GM12892 (cell line): ENCODE measurements around the gene VSTM2B.
"Not testable (repeated sequence)": the region's sequence is repeated elsewhere in the genome, so short reads cannot be mapped to it uniquely, and the experiment has no call there.

ENCODE experiments used
- DNase-seq: peaks from one replicate; pipeline ENCODE4 v3.0.0; 2011; ENCODE audit not compliant: insufficient read length
- FAIRE-seq: peaks from 2 replicates; lab custom pipeline; 2011; peaks lifted over from hg19 to GRCh38; lab: Jason Lieb, UNC
- POLR2A ChIP-seq: IDR thresholded peaks from 2 replicates; pipeline ENCODE4 v1.6.1; 2011; ENCODE audit warnings: low read depth, low read length, control low read depth
- POLR2AphosphoS5 ChIP-seq: IDR thresholded peaks from 2 replicates; pipeline ENCODE4 v1.6.1; 2011; ENCODE audit warnings: low read depth, low read length, control low read depth
- TAF1 ChIP-seq: IDR thresholded peaks from 2 replicates; pipeline ENCODE4 v1.6.1; 2011; ENCODE audit warnings: low read depth, mild to moderate bottlenecking, control low read depth, low read length, borderline replicate concordance

The VSTM2B gene

DNA sequence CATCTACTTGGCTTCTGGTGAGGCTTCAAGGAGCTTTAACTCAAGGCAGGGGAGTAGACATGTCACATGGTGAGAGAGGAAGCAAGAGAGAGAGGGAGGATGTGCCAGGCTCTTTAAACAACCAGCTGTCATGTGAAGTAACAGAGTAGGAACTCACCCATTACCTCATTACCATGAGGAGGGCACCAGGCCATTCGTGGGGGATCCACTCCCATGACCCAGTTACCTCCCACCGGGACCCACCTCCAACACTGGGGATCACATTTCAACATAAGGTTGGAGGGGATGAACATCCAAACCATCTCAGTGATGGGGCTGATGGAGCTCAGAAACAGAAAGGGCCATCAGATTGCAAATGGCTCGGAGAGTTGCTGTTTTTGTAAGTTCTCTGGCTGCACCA lies 12.9 kb downstream of the VSTM2B start:
- no peak for FAIRE-seq
- DNase-seq: no peak

GRCh38 chr19:29539131-29539530 lies 13.3 kb downstream of the VSTM2B start:
- TF ChIP-seq TAF1 (no peak), POLR2A (no peak), POLR2AphosphoS5 (no peak)
- DNase-seq: no peak
- no peak for FAIRE-seq

More for the DNA sequence above, 12.9 kb downstream of the VSTM2B start:
- TF ChIP-seq POLR2A (no peak), POLR2AphosphoS5 (no peak), TAF1 (no peak)

- TF ChIP-seq POLR2A (no peak), POLR2AphosphoS5 (no peak), TAF1 (no peak)
- DNase-seq: no peak
- FAIRE-seq: no peak
These were observed 13.9 kb downstream of the VSTM2B start for GRCh38 chr19:29539670-29540069.

- TF ChIP-seq TAF1 (no peak), POLR2A (no peak), POLR2AphosphoS5 (no peak)
- DNase-seq: no peak
- no peak for FAIRE-seq
These were observed 14.3 kb downstream of the VSTM2B start for GRCh38 chr19:29540114-29540513.

GRCh38 chr19:29541473-29542253 lies 15.9 kb downstream of the VSTM2B start:
- no peak for DNase-seq
- TF ChIP-seq POLR2AphosphoS5 (no peak), POLR2A (no peak), TAF1 (no peak)
- no peak for FAIRE-seq

DNA sequence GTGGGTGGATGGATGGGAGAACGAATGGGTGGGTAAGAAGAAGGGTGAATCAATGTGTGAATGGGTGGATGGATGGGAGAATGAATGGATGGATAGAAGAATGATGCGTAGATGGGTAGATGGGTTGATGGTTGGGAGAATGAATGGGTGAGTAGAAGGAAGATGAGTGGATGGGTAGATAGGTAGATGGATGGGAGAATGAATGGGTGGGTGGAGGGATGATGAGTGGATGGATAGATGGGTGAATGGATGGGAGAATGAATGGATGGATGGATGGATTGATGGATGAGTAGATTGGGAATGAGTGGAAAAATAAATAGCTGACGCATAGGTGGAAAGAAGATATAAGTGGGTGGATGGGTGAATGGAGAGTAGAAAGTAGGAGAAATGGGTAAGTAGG lies 16.5 kb downstream of the VSTM2B start:
- DNase-seq (no peak), FAIRE-seq (no peak)
- TF ChIP-seq TAF1 (no peak), POLR2AphosphoS5 (no peak), POLR2A (no peak)

DNA sequence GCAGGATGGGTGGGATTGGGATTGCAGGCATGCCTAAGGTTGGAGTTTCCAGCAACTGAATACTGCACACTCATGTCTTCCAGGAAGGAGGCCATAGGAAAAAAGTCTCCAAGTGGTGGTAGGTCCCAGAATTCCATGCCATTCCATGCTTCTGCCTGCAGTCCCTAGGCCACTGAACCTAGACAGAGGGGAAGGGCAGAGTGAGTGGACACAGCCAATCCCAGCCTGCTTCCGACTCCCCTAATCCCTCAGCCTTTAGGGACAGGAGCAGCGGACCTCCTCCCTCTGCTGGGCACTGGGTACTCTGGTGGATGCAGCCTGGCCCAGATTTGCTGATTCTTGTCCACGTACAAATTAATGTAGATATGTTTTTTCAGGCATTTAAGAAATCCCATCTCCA lies 17.0 kb downstream of the VSTM2B start:
- TF ChIP-seq POLR2AphosphoS5 (no peak), POLR2A (no peak), TAF1 (no peak)
- no peak for FAIRE-seq

GRCh38 chr19:29543381-29543780 lies 17.6 kb downstream of the VSTM2B start:
- DNase-seq (no peak), FAIRE-seq (no peak)
- TF ChIP-seq TAF1 (no peak), POLR2A (no peak), POLR2AphosphoS5 (no peak)

More for the DNA sequence above, 17.0 kb downstream of the VSTM2B start:
- DNase-seq: no peak

DNA sequence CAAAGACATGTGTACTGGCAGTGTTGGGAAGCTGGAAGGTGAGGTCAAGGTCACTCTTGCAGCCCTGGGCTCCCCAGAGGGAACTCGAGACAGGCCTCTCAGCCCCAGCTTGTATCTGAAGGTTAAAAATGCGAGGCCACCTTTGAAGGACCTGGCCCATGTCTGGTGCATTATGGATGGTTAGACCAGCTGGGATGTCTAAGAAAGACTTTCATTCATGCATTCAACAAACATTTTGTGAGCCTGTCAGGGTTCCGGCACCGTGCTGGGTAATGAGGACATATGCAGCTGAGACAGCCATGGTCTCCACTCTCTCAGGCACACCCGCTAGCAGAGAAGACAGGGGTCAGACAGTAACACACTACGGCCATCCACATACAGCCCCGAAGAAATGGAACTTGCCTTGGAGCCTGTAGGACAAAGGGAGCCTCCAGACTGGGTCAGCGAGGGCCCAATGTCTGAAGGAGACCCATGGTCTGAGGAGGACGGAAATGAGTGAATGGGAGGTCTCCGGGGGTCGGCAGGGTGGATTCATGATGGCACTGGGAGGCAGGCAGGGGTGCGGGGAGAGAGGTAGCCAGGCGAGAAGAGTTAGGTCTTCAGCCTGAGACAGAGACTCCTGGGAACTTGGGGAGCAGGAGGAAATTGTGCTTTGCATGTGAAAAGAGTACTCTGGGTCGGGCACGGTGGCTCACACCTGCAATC lies 19.0 kb downstream of the VSTM2B start:
- no peak for TF ChIP-seq POLR2A
- no peak for FAIRE-seq
- DNase-seq: no peak

DNA sequence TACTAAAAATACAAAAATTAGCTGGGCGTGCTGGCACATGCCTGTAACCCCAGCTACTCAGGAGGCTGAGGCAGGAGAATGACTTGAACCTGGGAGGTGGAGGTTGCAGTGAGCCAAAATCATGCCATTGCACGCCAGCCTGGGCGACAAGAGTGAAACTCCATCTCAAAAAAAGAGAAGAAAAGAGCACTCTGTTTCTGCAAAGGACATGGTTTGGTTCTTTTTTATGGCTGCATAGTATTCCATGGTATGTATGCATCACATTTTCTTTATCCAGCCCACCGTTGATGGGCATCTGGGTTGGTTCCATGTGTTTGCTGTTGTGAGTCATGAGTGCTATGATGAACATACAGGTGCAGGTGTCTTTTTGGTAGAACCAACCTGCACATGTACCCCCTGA lies 19.7 kb downstream of the VSTM2B start:
- not testable (repeated sequence) for DNase-seq, FAIRE-seq

- FAIRE-seq (no peak), DNase-seq (no peak)
- no peak for TF ChIP-seq POLR2AphosphoS5
- TF ChIP-seq POLR2A: no peak
- TF ChIP-seq TAF1: no peak
These were observed 20.2 kb downstream of the VSTM2B start for GRCh38 chr19:29545866-29546582.

GRCh38 chr19:29546583-29547190 lies 20.9 kb downstream of the VSTM2B start:
- TF ChIP-seq POLR2A (no peak), TAF1 (no peak), POLR2AphosphoS5 (no peak)
- no peak for DNase-seq
- no peak for FAIRE-seq
